HEK293 (cell line): ENCODE results near the gene MEGF9.

ENCODE experiments used
- CTCF ChIA-PET: fragments of 350-600 bp; formaldehyde crosslinking; extraction: SDS; loops from one replicate; lab custom pipeline; 2021; ENCODE audit warnings: antibody characterized with exemption; lab: Yijun Ruan, JAX
- POLR2A ChIA-PET: fragments of 300-600 bp; formaldehyde crosslinking; extraction: SDS; loops from one replicate; lab custom pipeline; 2020; ENCODE audit warnings: antibody characterized with exemption, inconsistent platforms; lab: Yijun Ruan, JAX
- H3K27ac ChIP-seq: fragments of 200-500 bp; sonication (Bioruptor generic); 2 replicates; pipeline ENCODE4 v1.5.1; 2014; ENCODE audit warnings: low read depth, low read length, control low read depth, inconsistent platforms; ENCODE audit errors: extremely low read depth
- H3K36me3 ChIP-seq, 2 experiments: fragments of 200-500 bp in 1 of 2; sonication (Bioruptor generic) in 1 of 2; 1 replicate in 1 of 2; 2 replicates in 1 of 2; pipeline ENCODE4 v1.5.1; 2014 to 2017; ENCODE audit warnings: inconsistent platforms in 2 of 2, low read length in 2 of 2; ENCODE audit not compliant: control insufficient read depth in 2 of 2, insufficient read depth in 1 of 2
- H3K4me1 ChIP-seq: fragments of 200-500 bp; sonication (Bioruptor generic); 2 replicates; pipeline ENCODE4 v1.5.1; 2014; ENCODE audit warnings: mild to moderate bottlenecking, low read length, inconsistent platforms; ENCODE audit not compliant: control insufficient read depth, insufficient read depth
- H3K4me3 ChIP-seq: 2 replicates; pipeline ENCODE4 v1.5.1; 2011; ENCODE audit warnings: low read depth, mild to moderate bottlenecking, control low read depth, low read length, moderate library complexity
- H3K9me3 ChIP-seq: fragments of 200-500 bp; sonication (Bioruptor generic); 2 replicates; pipeline ENCODE4 v1.5.1; 2014; ENCODE audit warnings: low read depth, low read length, inconsistent platforms; ENCODE audit not compliant: control insufficient read depth, insufficient read depth
- GLIS1 ChIP-seq: fragments of 450-650 bp; formaldehyde crosslinking; IDR thresholded peaks from 2 replicates; pipeline ENCODE4 v1.5.1; 2016; ENCODE audit warnings: missing biosample characterization, missing genetic modification characterization
- KLF9 ChIP-seq: fragments of 450-650 bp; formaldehyde crosslinking; IDR thresholded peaks from 2 replicates; pipeline ENCODE4 v1.5.1; 2016; ENCODE audit warnings: missing biosample characterization, missing genetic modification characterization, low read depth
- PATZ1 ChIP-seq: fragments of 450-650 bp; formaldehyde crosslinking; IDR thresholded peaks from 2 replicates; pipeline ENCODE4 v1.5.1; 2016; ENCODE audit warnings: missing biosample characterization, missing genetic modification characterization
- ZBTB49 ChIP-seq: fragments of 450-650 bp; formaldehyde crosslinking; IDR thresholded peaks from 2 replicates; pipeline ENCODE4 v1.5.1; 2016; ENCODE audit warnings: missing biosample characterization, missing genetic modification characterization, low read depth
- ZBTB6 ChIP-seq: fragments of 450-650 bp; formaldehyde crosslinking; IDR thresholded peaks from 2 replicates; pipeline ENCODE4 v1.5.1; 2017; ENCODE audit warnings: missing biosample characterization, missing genetic modification characterization
- ZBTB7A ChIP-seq: fragments of 450-650 bp; formaldehyde crosslinking; IDR thresholded peaks from 2 replicates; pipeline ENCODE4 v1.5.1; 2016; ENCODE audit warnings: low read depth, missing biosample characterization, missing genetic modification characterization
- ZNF112 ChIP-seq: fragments of 450-650 bp; formaldehyde crosslinking; IDR thresholded peaks from 2 replicates; pipeline ENCODE4 v1.5.0; 2017; ENCODE audit warnings: missing biosample characterization, missing genetic modification characterization
- ZNF148 ChIP-seq: fragments of 450-650 bp; formaldehyde crosslinking; IDR thresholded peaks from 2 replicates; pipeline ENCODE4 v1.5.0; 2017; ENCODE audit warnings: missing biosample characterization, missing genetic modification characterization, borderline replicate concordance
- ZNF169 ChIP-seq: fragments of 450-650 bp; formaldehyde crosslinking; IDR thresholded peaks from 2 replicates; pipeline ENCODE4 v1.5.1; 2016; ENCODE audit warnings: missing biosample characterization, missing genetic modification characterization
- ZNF19 ChIP-seq: fragments of 450-650 bp; formaldehyde crosslinking; IDR thresholded peaks from 2 replicates; pipeline ENCODE4; 2016; ENCODE audit warnings: missing biosample characterization, missing genetic modification characterization, low read depth
- ZNF350 ChIP-seq: fragments of 450-650 bp; formaldehyde crosslinking; IDR thresholded peaks from 2 replicates; pipeline ENCODE4 v1.5.0; 2017; ENCODE audit warnings: missing biosample characterization, mild to moderate bottlenecking, missing genetic modification characterization
- ZNF513 ChIP-seq: fragments of 450-650 bp; IDR thresholded peaks from 2 replicates; pipeline ENCODE4 v1.5.1; 2018; ENCODE audit warnings: missing biosample characterization, missing genetic modification characterization
- ZNF529 ChIP-seq: fragments of 450-650 bp; formaldehyde crosslinking; IDR thresholded peaks from 2 replicates; pipeline ENCODE4 v1.5.1; 2017; ENCODE audit warnings: missing genetic modification characterization, missing biosample characterization; ENCODE audit not compliant: insufficient replicate concordance
- ZNF558 ChIP-seq: fragments of 450-650 bp; formaldehyde crosslinking; IDR thresholded peaks from 2 replicates; pipeline ENCODE4 v1.5.1; 2016; ENCODE audit warnings: missing biosample characterization, missing genetic modification characterization
- ZNF610 ChIP-seq: fragments of 450-650 bp; formaldehyde crosslinking; IDR thresholded peaks from 2 replicates; pipeline ENCODE4 v1.5.1; 2016; ENCODE audit warnings: missing biosample characterization, missing genetic modification characterization, borderline replicate concordance
- ZNF621 ChIP-seq: fragments of 450-650 bp; formaldehyde crosslinking; IDR thresholded peaks from 2 replicates; pipeline ENCODE4 v1.5.1; 2017; ENCODE audit warnings: missing biosample characterization, missing genetic modification characterization
- ZNF639 ChIP-seq: fragments of 450-650 bp; formaldehyde crosslinking; IDR thresholded peaks from 2 replicates; pipeline ENCODE4 v1.5.1; 2016; ENCODE audit warnings: missing biosample characterization, missing genetic modification characterization
- ZNF768 ChIP-seq: fragments of 450-650 bp; formaldehyde crosslinking; IDR thresholded peaks from 2 replicates; pipeline ENCODE4 v1.5.1; 2018; ENCODE audit warnings: missing biosample characterization, mild to moderate bottlenecking, missing genetic modification characterization

Gene MEGF9

GRCh38 chr9:120720404-120720803, 6.1 kb upstream of the MEGF9 start:
- H3K9me3 ChIP-seq, result no peaks in the 10 kb centered on the region
- CTCF ChIA-PET, result interaction anchor here (0.6 kb wide), 1 partner anchor 39 kb away, joined by 4 read pairs; no protein-coding TSS in a partner anchor
- POLR2A ChIA-PET, result no interaction called here

GRCh38 chr9:120718316-120718715, 4.0 kb upstream of the MEGF9 start:
- ChIA-PET CTCF (interaction anchor here (0.6 to 1.6 kb wide), 4 partner anchors 10 to 483 kb away, joined by 4 to 6 read pairs (median 4); partner anchors contain the start of gene RAB14), POLR2A (no interaction called here)
- no peaks in the 10 kb centered on the region for H3K4me1 ChIP-seq
- H3K9me3 ChIP-seq, result no peaks in the 10 kb centered on the region
- no peaks in the 10 kb centered on the region for H3K36me3 ChIP-seq
- H3K27ac ChIP-seq, result no peak overlapping the region
- no peak overlapping the region for H3K4me3 ChIP-seq
- no peak for TF ChIP-seq ZNF639 (tag by site-specific recombination)
- no peak for TF ChIP-seq ZNF513 (tag by site-specific recombination)
- TF ChIP-seq ZNF529 (tag by site-specific recombination), result no peak
- TF ChIP-seq ZNF558 (tag by site-specific recombination), result no peak
- TF ChIP-seq ZNF621, result no peak
- no peak for TF ChIP-seq ZNF610 (tag by site-specific recombination)
- no peak for TF ChIP-seq ZNF768
- no peak for TF ChIP-seq ZBTB6 (tag by site-specific recombination)
- TF ChIP-seq ZBTB7A (tag by site-specific recombination), result no peak

More at GRCh38 chr9:120720404-120720803, 6.1 kb upstream of the MEGF9 start:
- Histone ChIP-seq H3K27ac (no peak overlapping the region), H3K4me1 (no peaks in the 10 kb centered on the region), H3K36me3 (no peaks in the 10 kb centered on the region), H3K4me3 (no peak overlapping the region)
- no peak for TF ChIP-seq ZNF148 (tag by site-specific recombination)
- TF ChIP-seq ZNF350 (tag by site-specific recombination), result no peak
- no peak for TF ChIP-seq ZBTB49
- no peak for TF ChIP-seq ZNF169 (tag by site-specific recombination)
- no peak for TF ChIP-seq KLF9 (tag by site-specific recombination)
- TF ChIP-seq PATZ1, result no peak
- no peak for TF ChIP-seq ZNF112
- TF ChIP-seq ZNF19, result no peak
- no peak for TF ChIP-seq ZBTB7A (tag by site-specific recombination)
- no peak for TF ChIP-seq GLIS1
